ENCODE data around the gene HIVEP1.

Gene HIVEP1

GRCh38 chr6:12012038-12012557, at the start of gene HIVEP1:
Gene HIVEP1 (plus strand): TSS chr6:12012312. CDS start chr6:12015629, 3,317 bp downstream.
- TF ChIP-seq YY1 (IDR thresholded peaks at IDR 0.05; ENCODE audit: insufficient read depth, insufficient read length), result no peak
- no peaks in the 10 kb centered on the region for H3K4me1 ChIP-seq (ENCODE audit: insufficient read depth, insufficient read length)

GRCh38 chr6:11963756-11964500, 48.2 kb upstream of the HIVEP1 start:
- Histone ChIP-seq H3K9me3 (ENCODE audit: insufficient read depth, low read length) (no peaks in the 10 kb centered on the region), H3K4me1 (ENCODE audit: insufficient read depth, insufficient read length) (no peaks in the 10 kb centered on the region), H3K9ac (ENCODE audit: insufficient read length, low read depth) (no peak overlapping the region), H3K27me3 (ENCODE audit: insufficient read depth, insufficient read length) (no peaks in the 10 kb centered on the region), H3K36me3 (ENCODE audit: insufficient read depth, insufficient read length, low read length) (no peaks in the 10 kb centered on the region), H3K4me3 (ENCODE audit: insufficient read length, low read depth) (no peak overlapping the region)
- DNase-seq (ENCODE audit: low read depth, low spot score), result no peak
- TF ChIP-seq SUZ12 (IDR thresholded peaks at IDR 0.05; ENCODE audit: extremely low read depth, insufficient read depth, insufficient read length), result no peak
- TF ChIP-seq ZNF274 (IDR thresholded peaks at IDR 0.05; ENCODE audit: low read depth, low read length), result no peak
- TF ChIP-seq YY1 (IDR thresholded peaks at IDR 0.05; ENCODE audit: insufficient read depth, insufficient read length), result no peak

More at GRCh38 chr6:12012038-12012557, at the start of gene HIVEP1:
- Histone ChIP-seq H3K9me3 (ENCODE audit: insufficient read depth, low read length) (peaks cover 20% of the 10 kb centered on the region), H3K9ac (ENCODE audit: insufficient read length, low read depth) (peak within 1 kb of the TSS; percentile 81), H3K4me3 (ENCODE audit: insufficient read length, low read depth) (peak within 1 kb of the TSS; percentile 68), H3K36me3 (ENCODE audit: insufficient read depth, insufficient read length, low read length) (peaks cover 19% of the 10 kb centered on the region), H3K27me3 (ENCODE audit: insufficient read depth, insufficient read length) (peaks cover 21% of the 10 kb centered on the region)
- no peak for DNase-seq (ENCODE audit: low read depth, low spot score)

GRCh38 chr6:11964729-11965335, 47.3 kb upstream of the HIVEP1 start:
- Histone ChIP-seq H3K4me3 (ENCODE audit: insufficient read length, low read depth) (no peak overlapping the region), H3K9me3 (ENCODE audit: insufficient read depth, low read length) (no peaks in the 10 kb centered on the region), H3K4me1 (ENCODE audit: insufficient read depth, insufficient read length) (no peaks in the 10 kb centered on the region), H3K36me3 (ENCODE audit: insufficient read depth, insufficient read length, low read length) (no peaks in the 10 kb centered on the region), H3K27me3 (ENCODE audit: insufficient read depth, insufficient read length) (no peaks in the 10 kb centered on the region), H3K9ac (ENCODE audit: insufficient read length, low read depth) (no peak overlapping the region)
- DNase-seq (ENCODE audit: low read depth, low spot score), result no peak
- TF ChIP-seq SUZ12 (IDR thresholded peaks at IDR 0.05; ENCODE audit: extremely low read depth, insufficient read depth, insufficient read length) (no peak), YY1 (IDR thresholded peaks at IDR 0.05; ENCODE audit: insufficient read depth, insufficient read length) (no peak), ZNF274 (IDR thresholded peaks at IDR 0.05; ENCODE audit: low read depth, low read length) (no peak)

GRCh38 chr6:11965499-11965898, 46.6 kb upstream of the HIVEP1 start:
- DNase-seq (ENCODE audit: low read depth, low spot score), result no peak
- H3K9ac ChIP-seq (ENCODE audit: insufficient read length, low read depth), result no peak overlapping the region
- H3K36me3 ChIP-seq (ENCODE audit: insufficient read depth, insufficient read length, low read length), result no peaks in the 10 kb centered on the region
- H3K4me3 ChIP-seq (ENCODE audit: insufficient read length, low read depth), result no peak overlapping the region
- no peaks in the 10 kb centered on the region for H3K27me3 ChIP-seq (ENCODE audit: insufficient read depth, insufficient read length)
- TF ChIP-seq ZNF274 (IDR thresholded peaks at IDR 0.05; ENCODE audit: low read depth, low read length), result no peak
- H3K9me3 ChIP-seq (ENCODE audit: insufficient read depth, low read length), result no peaks in the 10 kb centered on the region
- H3K4me1 ChIP-seq (ENCODE audit: insufficient read depth, insufficient read length), result no peaks in the 10 kb centered on the region

- Histone ChIP-seq H3K27me3 (ENCODE audit: insufficient read depth, insufficient read length) (no peaks in the 10 kb centered on the region), H3K9ac (ENCODE audit: insufficient read length, low read depth) (no peak overlapping the region), H3K9me3 (ENCODE audit: insufficient read depth, low read length) (no peaks in the 10 kb centered on the region), H3K4me1 (ENCODE audit: insufficient read depth, insufficient read length) (no peaks in the 10 kb centered on the region), H3K4me3 (ENCODE audit: insufficient read length, low read depth) (no peak overlapping the region), H3K36me3 (ENCODE audit: insufficient read depth, insufficient read length, low read length) (no peaks in the 10 kb centered on the region)
- no peak for TF ChIP-seq YY1 (IDR thresholded peaks at IDR 0.05; ENCODE audit: insufficient read depth, insufficient read length)
- TF ChIP-seq SUZ12 (IDR thresholded peaks at IDR 0.05; ENCODE audit: extremely low read depth, insufficient read depth, insufficient read length), result no peak
- TF ChIP-seq ZNF274 (IDR thresholded peaks at IDR 0.05; ENCODE audit: low read depth, low read length), result no peak
- no peak for DNase-seq (ENCODE audit: low read depth, low spot score)
These were observed 43.8 kb upstream of the HIVEP1 start for GRCh38 chr6:11968241-11968806.

GRCh38 chr6:11969092-11969491, 43.0 kb upstream of the HIVEP1 start:
- no peaks in the 10 kb centered on the region for H3K4me1 ChIP-seq (ENCODE audit: insufficient read depth, insufficient read length)
- H3K9ac ChIP-seq (ENCODE audit: insufficient read length, low read depth), result no peak overlapping the region
- no peak overlapping the region for H3K4me3 ChIP-seq (ENCODE audit: insufficient read length, low read depth)
- TF ChIP-seq ZNF274 (IDR thresholded peaks at IDR 0.05; ENCODE audit: low read depth, low read length) (no peak), YY1 (IDR thresholded peaks at IDR 0.05; ENCODE audit: insufficient read depth, insufficient read length) (no peak), SUZ12 (IDR thresholded peaks at IDR 0.05; ENCODE audit: extremely low read depth, insufficient read depth, insufficient read length) (no peak)
- no peaks in the 10 kb centered on the region for H3K36me3 ChIP-seq (ENCODE audit: insufficient read depth, insufficient read length, low read length)
- H3K27me3 ChIP-seq (ENCODE audit: insufficient read depth, insufficient read length), result no peaks in the 10 kb centered on the region
- DNase-seq (ENCODE audit: low read depth, low spot score), result no peak
- no peaks in the 10 kb centered on the region for H3K9me3 ChIP-seq (ENCODE audit: insufficient read depth, low read length)

- Histone ChIP-seq H3K27me3 (ENCODE audit: insufficient read depth, insufficient read length) (no peaks in the 10 kb centered on the region), H3K4me1 (ENCODE audit: insufficient read depth, insufficient read length) (no peaks in the 10 kb centered on the region), H3K4me3 (ENCODE audit: insufficient read length, low read depth) (no peak overlapping the region), H3K9me3 (ENCODE audit: insufficient read depth, low read length) (no peaks in the 10 kb centered on the region), H3K9ac (ENCODE audit: insufficient read length, low read depth) (no peak overlapping the region), H3K36me3 (ENCODE audit: insufficient read depth, insufficient read length, low read length) (no peaks in the 10 kb centered on the region)
- TF ChIP-seq ZNF274 (IDR thresholded peaks at IDR 0.05; ENCODE audit: low read depth, low read length) (no peak), SUZ12 (IDR thresholded peaks at IDR 0.05; ENCODE audit: extremely low read depth, insufficient read depth, insufficient read length) (no peak), YY1 (IDR thresholded peaks at IDR 0.05; ENCODE audit: insufficient read depth, insufficient read length) (no peak)
- no peak for DNase-seq (ENCODE audit: low read depth, low spot score)
These were observed 42.0 kb upstream of the HIVEP1 start for GRCh38 chr6:11970114-11970513.
